ENCODE results near the gene TBC1D20.

The TBC1D20 gene

DNA sequence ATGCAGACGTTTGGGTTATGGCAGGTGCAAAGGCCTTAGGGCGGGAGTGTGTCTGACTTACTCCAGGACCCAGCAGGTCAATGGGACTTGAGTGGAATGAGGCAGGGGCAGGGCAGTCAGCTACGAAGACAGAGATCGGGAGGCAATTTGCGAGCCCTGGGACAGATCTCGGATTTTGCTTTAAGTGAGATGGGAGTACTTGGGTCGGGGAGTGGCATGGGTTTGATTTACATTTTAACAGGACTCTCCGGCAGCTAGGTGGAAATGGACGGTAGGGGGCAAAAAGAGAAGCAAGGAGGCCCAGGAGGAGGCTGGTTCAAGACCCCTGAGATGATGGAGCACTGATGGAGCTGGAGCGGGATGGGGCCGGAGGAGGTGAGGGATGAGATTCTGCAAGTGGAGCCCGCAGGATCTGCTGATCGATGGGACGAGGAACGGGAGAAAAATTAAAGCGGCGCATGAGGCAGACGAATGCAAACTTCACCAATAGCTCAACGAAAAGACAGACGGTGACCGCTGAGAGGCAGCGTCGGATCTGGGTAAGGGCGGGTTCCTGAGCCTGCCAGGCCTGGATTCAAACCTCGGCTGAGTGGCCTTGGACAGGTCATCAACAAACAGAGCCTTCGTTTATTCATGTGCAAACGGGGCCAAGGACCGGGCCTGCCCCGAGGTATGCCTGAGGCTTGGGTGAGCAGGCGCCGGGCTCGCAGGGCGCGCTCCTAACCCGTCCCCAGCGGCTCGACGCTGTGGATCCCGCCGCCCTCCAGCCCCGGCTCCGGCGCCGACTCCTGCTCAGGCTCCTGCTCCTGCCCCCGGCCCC lies 55.0 kb downstream of the TBC1D20 start:
- H3K36me3 ChIP-seq (ENCODE audit: control insufficient read depth, insufficient read depth, low read length): peaks cover 2% of the 10 kb centered on the region
- peaks cover 12% of the 10 kb centered on the region for H3K4me1 ChIP-seq (ENCODE audit: control insufficient read depth, insufficient read depth, low read length)
- peak overlapping the region; percentile 78 for H3K4me3 ChIP-seq (ENCODE audit: low read length)
- no peak overlapping the region for H3K9ac ChIP-seq (ENCODE audit: low read length)
- no peaks in the 10 kb centered on the region for H3K27me3 ChIP-seq (ENCODE audit: control insufficient read depth, insufficient read depth, low read length)
- peak overlapping the region; percentile 55 for H3K27ac ChIP-seq (ENCODE audit: low read depth, low read length)

DNA sequence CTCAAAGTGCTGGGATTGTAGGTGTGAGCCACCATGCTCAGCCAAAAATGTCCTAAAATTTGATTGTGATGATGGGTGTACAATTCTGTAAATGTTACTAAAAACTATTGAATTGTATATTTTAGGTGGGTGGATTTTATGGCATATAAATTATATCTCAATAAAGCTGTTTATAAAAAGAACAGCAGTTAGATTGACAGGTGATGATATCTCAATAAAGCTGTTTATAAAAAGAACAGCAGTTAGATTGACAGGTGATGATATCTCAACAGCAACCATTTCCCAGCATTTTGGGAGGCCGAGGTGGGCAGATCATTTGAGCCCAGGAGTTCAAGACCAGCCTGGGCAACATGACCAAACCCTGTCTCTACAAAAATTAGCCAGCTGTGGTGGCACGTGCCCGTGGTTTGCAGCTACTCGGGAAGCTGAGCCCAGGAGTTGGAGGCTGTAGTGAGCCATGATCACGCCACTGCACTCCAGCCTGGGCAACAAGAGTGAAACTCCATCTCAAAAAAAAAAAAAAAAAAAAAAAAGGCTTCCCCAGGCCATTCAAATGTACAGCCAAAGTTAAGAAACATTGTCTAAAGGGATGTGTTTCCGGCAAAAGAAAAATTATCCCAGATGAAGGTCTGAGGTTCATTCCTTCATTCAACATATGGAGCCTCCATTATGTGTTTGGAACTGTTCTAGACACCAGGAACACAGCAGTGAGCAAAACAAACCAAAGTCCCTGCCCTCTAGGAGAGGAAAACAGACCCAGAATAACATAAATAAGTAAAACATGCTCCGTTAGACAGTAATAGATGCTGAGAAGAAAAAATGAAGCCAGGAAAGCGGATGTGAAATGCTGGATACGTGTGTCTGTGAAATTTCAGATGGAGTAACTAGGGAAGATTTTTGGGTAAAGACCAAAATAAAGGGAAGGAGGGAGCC lies 55.9 kb downstream of the TBC1D20 start:
- H3K4me3 ChIP-seq (ENCODE audit: low read length): peak overlapping the region; percentile 78
- no peaks in the 10 kb centered on the region for H3K27me3 ChIP-seq (ENCODE audit: control insufficient read depth, insufficient read depth, low read length)
- H3K27ac ChIP-seq (ENCODE audit: low read depth, low read length): no peak overlapping the region
- peaks cover 2% of the 10 kb centered on the region for H3K36me3 ChIP-seq (ENCODE audit: control insufficient read depth, insufficient read depth, low read length)
- H3K4me1 ChIP-seq (ENCODE audit: control insufficient read depth, insufficient read depth, low read length): peaks cover 12% of the 10 kb centered on the region
- no peak overlapping the region for H3K9ac ChIP-seq (ENCODE audit: low read length)

DNA sequence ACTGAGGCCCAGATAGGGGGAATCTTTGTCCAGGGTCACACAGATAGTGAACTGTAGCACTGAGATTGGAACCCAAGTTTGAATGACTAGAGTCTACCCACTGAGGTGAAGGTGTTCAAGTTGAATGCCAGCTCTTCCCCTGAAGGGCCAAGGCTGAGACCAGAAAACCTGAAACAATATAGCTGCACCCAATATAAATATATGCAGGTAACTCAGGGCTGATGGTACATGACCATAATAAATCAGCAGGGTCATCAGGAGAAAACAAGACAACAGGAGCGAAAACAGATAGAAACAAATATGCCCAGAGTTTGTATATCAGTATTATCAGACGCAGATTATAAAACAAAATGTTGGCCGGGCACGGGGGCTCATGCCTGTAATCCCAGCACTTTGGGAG lies 58.2 kb downstream of the TBC1D20 start:
- no peaks in the 10 kb centered on the region for H3K27me3 ChIP-seq (ENCODE audit: control insufficient read depth, insufficient read depth, low read length)
- no peak overlapping the region for H3K27ac ChIP-seq (ENCODE audit: low read depth, low read length)
- peaks cover 8% of the 10 kb centered on the region for H3K4me1 ChIP-seq (ENCODE audit: control insufficient read depth, insufficient read depth, low read length)
- no peaks in the 10 kb centered on the region for H3K36me3 ChIP-seq (ENCODE audit: control insufficient read depth, insufficient read depth, low read length)
- no peak overlapping the region for H3K9ac ChIP-seq (ENCODE audit: low read length)
- H3K4me3 ChIP-seq (ENCODE audit: low read length): no peak overlapping the region

DNA sequence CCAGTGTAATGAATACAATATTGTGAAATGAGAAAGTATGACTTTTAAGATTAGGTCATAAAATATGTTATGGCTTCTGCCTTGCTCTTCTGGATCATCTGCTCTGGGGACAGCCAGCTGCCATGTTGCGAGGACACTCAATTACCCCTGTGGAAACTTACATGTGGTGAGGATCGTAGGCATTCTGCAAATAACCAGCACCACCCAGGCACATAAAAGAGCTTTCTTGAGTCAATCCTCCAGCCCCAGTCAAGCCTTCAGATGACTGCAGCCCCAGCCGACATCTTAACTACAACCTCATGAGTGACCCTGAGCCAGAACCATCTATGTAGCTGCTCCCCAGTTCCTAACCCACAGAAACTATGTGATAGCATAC lies 58.8 kb downstream of the TBC1D20 start:
- Histone ChIP-seq H3K27me3 (ENCODE audit: control insufficient read depth, insufficient read depth, low read length) (no peaks in the 10 kb centered on the region), H3K36me3 (ENCODE audit: control insufficient read depth, insufficient read depth, low read length) (no peaks in the 10 kb centered on the region), H3K4me1 (ENCODE audit: control insufficient read depth, insufficient read depth, low read length) (peaks cover 6% of the 10 kb centered on the region), H3K9ac (ENCODE audit: low read length) (no peak overlapping the region), H3K4me3 (ENCODE audit: low read length) (no peak overlapping the region), H3K27ac (ENCODE audit: low read depth, low read length) (no peak overlapping the region)

DNA sequence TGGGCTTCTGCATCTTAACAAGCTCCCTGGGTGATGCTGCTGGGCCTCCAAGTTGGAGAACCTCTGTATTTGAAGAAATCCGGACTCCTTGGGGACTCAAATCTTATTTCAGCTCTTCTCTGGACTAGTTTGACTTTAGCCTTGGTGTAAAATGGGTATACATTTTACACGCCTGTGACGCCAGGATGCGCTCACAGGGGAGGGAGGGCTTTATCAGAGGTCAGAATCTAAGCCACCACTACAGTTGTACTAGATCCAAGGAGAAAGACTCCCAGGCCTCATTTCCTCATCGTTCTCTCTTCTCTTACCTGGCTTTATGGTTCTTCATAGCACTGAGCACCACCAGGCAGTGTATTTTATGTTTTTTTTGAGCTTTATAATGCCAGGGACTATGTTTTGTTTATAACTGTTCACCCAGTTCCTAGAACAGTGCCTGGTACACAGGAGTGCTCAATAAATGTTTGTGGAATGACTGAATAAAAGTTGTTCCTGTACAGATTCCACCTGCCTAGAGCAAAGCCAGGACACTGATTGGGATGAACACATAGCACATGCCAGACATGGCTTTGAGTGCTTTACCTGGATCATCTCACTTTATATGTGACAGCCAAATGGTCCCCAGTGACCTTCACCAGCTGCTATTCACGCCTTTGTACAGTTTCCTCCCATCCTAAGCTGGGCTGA lies 59.3 kb downstream of the TBC1D20 start:
- H3K27ac ChIP-seq (ENCODE audit: low read depth, low read length): no peak overlapping the region
- peaks cover 6% of the 10 kb centered on the region for H3K4me1 ChIP-seq (ENCODE audit: control insufficient read depth, insufficient read depth, low read length)

DNA sequence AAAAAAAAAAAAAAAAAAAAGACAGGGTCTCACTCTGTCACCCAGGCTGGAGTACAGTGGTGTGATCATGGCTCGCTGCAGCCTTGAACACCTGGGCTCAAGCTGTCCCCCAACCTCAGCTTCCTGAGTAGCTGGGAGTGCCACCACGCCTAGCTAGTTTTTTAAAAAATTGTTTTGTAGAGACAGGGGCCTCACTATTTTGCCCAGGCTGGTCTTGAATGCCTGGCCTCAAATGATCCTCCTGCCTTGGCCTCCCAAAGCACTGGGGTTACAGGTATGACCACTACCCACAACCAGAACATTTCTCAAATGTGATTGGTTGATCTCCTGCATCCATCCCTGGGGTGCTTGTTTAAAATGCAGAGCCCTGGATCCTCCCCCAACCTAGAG lies 59.8 kb downstream of the TBC1D20 start:
- Histone ChIP-seq H3K4me3 (ENCODE audit: low read length) (no peak overlapping the region), H3K36me3 (ENCODE audit: control insufficient read depth, insufficient read depth, low read length) (no peaks in the 10 kb centered on the region), H3K27me3 (ENCODE audit: control insufficient read depth, insufficient read depth, low read length) (no peaks in the 10 kb centered on the region), H3K27ac (ENCODE audit: low read depth, low read length) (no peak overlapping the region), H3K9ac (ENCODE audit: low read length) (no peak overlapping the region), H3K4me1 (ENCODE audit: control insufficient read depth, insufficient read depth, low read length) (peaks cover 6% of the 10 kb centered on the region)

More for the DNA sequence above, 59.3 kb downstream of the TBC1D20 start:
- no peaks in the 10 kb centered on the region for H3K27me3 ChIP-seq (ENCODE audit: control insufficient read depth, insufficient read depth, low read length)
- H3K9ac ChIP-seq (ENCODE audit: low read length): no peak overlapping the region
- H3K36me3 ChIP-seq (ENCODE audit: control insufficient read depth, insufficient read depth, low read length): no peaks in the 10 kb centered on the region
- no peak overlapping the region for H3K4me3 ChIP-seq (ENCODE audit: low read length)

DNA sequence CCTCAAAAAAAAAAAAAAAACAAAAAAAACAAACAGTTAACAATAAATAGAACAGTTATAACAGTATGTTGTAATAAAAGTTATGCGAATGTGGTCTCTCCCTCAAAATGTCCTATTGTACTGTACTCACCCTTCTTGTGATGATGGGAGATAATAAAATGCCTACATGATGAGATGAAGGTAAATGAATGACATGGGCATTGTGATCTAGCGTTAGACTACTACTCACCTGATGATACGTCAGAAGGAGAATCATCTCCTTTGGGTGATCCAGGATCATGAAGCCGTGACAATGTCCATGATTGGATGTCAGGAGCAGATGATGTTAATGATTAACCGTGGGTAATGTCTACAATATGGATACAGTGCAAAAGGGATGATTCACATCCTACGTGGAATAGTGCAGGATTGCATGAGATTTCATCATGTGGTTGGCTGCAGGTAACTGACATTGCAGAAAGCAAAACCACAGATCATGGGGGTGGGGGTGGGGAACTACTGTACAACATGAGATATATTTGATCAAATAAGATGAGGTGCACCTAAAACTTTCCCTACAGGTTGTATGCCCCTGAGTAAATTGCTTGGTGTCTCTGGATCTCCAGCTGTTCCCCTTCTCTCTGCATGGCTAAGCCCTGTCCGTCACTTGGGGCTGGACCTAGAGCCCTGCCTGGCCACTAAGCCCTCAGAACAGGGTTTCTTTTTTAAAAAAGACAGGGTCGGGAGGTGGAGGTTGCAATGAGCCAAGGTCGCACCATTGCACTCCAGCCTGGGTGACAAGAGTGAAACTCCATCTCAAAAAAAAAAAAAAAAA lies 60.4 kb downstream of the TBC1D20 start:
- H3K27me3 ChIP-seq (ENCODE audit: control insufficient read depth, insufficient read depth, low read length): no peaks in the 10 kb centered on the region
- H3K36me3 ChIP-seq (ENCODE audit: control insufficient read depth, insufficient read depth, low read length): no peaks in the 10 kb centered on the region
- no peak overlapping the region for H3K27ac ChIP-seq (ENCODE audit: low read depth, low read length)
- no peak overlapping the region for H3K9ac ChIP-seq (ENCODE audit: low read length)
- peaks cover 1% of the 10 kb centered on the region for H3K4me1 ChIP-seq (ENCODE audit: control insufficient read depth, insufficient read depth, low read length)
- H3K4me3 ChIP-seq (ENCODE audit: low read length): no peak overlapping the region

DNA sequence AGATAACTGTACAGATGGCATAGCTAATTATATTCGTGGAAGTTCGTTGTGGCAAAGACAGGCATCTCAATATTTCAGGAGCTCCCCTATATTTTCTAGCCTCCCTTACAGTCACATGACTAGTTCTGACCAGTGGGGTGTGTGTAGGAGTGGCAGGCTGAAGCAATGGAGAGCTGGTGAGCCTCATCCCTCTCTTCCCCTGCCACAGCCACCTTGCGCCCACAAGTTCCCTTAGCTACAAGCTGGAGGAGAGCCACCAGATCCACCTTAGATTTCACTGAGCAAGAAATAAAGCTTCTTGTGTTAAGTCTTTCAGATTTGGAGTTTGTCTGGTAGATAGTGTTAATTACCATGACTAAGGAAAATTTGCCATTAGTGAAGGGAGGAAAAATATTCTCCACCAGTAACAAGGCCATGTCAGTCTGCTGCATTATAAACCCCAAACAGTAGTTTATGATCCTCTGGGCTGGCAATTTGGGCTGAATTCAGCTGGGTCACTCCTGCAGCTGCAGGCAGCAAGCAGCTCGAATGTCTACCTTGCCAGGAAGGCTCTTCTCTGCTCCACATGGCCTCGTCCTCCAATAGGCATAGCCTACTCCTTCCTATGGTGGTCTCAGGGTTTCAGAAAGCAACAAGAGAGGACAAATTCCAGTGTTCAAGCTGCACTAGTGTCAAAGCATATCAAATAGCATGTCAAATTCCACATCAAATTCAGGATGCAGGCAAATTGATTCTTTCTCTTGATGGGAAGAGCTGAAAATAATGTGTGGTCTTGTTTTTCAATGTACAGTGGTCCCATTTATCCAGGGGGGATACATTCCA lies 61.7 kb downstream of the TBC1D20 start:
- H3K4me1 ChIP-seq (ENCODE audit: control insufficient read depth, insufficient read depth, low read length): no peaks in the 10 kb centered on the region
- no peak overlapping the region for H3K27ac ChIP-seq (ENCODE audit: low read depth, low read length)
- H3K36me3 ChIP-seq (ENCODE audit: control insufficient read depth, insufficient read depth, low read length): no peaks in the 10 kb centered on the region
- no peak overlapping the region for H3K9ac ChIP-seq (ENCODE audit: low read length)
- H3K4me3 ChIP-seq (ENCODE audit: low read length): no peak overlapping the region
- H3K27me3 ChIP-seq (ENCODE audit: control insufficient read depth, insufficient read depth, low read length): no peaks in the 10 kb centered on the region

DNA sequence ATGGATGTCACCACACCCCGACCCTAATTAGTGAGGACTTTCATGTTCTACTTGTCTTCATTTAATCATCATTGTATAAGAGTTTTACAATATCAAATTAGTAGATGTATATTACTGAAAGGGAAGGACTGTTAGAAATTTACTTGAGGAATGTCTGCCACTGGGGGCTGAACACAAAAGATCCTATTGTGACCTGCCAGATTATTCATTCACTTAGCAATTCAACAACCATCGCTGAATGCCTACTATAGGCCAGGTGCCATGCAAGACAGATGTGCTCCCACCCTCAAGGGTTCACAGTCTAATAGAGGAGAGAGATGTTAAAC lies 62.2 kb downstream of the TBC1D20 start:
- H3K9ac ChIP-seq (ENCODE audit: low read length): no peak overlapping the region
- no peak overlapping the region for H3K4me3 ChIP-seq (ENCODE audit: low read length)
- H3K36me3 ChIP-seq (ENCODE audit: control insufficient read depth, insufficient read depth, low read length): no peaks in the 10 kb centered on the region
- no peaks in the 10 kb centered on the region for H3K4me1 ChIP-seq (ENCODE audit: control insufficient read depth, insufficient read depth, low read length)
- no peaks in the 10 kb centered on the region for H3K27me3 ChIP-seq (ENCODE audit: control insufficient read depth, insufficient read depth, low read length)
- H3K27ac ChIP-seq (ENCODE audit: low read depth, low read length): no peak overlapping the region

DNA sequence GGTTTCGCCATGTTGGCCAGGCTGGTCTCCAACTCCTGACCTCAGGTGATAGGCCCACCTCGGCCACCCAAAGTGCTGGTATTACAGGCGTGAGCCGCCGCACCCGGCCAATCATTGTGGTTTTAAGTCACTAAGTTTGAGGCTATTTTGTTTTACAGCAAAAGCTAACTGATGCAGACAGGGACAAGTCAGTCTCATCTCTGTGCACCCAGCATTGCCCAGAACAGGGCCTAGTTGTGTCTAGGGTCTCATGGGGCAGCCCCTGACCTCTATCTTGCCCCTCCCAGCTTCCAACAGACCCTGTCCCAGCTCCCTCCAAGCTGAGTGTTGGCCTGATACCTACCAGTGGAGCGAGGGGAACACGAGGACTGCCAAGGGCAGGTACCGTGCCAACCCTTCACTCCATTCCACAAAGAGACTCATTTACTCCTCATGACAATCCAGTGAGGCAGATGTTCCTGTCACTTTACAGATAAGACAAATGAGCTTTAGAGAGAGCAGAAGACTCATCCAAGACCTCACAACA lies 63.1 kb downstream of the TBC1D20 start:
- Histone ChIP-seq H3K27ac (ENCODE audit: low read depth, low read length) (no peak overlapping the region), H3K4me1 (ENCODE audit: control insufficient read depth, insufficient read depth, low read length) (no peaks in the 10 kb centered on the region), H3K36me3 (ENCODE audit: control insufficient read depth, insufficient read depth, low read length) (no peaks in the 10 kb centered on the region)

More for the DNA sequence above, 63.1 kb downstream of the TBC1D20 start:
- H3K9ac ChIP-seq (ENCODE audit: low read length): no peak overlapping the region
- no peaks in the 10 kb centered on the region for H3K27me3 ChIP-seq (ENCODE audit: control insufficient read depth, insufficient read depth, low read length)
- H3K4me3 ChIP-seq (ENCODE audit: low read length): no peak overlapping the region
